ENCODE data around the gene TRIO. TPM values are rescaled to one million over a fixed set of nuclear protein-coding genes. Genes with fewer than 3 reads are reported as not detected.

TRIO gene
- total and polyA plus RNA-seq, 2 donors (not counting 1 experiment from before 2014, with no cell fraction given), result 134 to 281 TPM

DNA sequence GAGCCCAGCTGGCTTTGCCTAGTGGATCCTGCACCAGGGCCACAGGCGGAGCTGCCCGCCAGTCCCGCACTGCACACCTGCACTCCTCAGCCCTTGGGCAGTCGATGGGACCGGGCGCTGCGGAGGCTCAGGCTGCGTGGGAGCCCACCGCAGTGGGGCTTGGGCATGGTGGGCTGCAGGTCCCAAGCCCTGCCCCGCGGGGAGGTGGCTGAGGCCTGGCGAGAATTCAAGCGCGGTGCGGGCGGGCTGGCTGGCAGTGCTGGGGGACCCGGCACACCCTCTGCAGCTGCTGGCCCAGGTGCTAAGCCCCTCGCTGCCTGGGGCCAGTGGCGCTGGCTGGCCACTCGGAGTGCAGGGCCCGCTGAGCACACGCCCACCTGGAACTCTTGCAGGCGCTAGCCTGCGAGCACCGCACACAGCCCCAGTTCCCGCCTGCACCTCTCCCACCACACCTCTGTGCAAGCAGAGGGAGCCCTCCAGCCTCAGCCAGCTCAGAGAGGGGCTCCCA is 312.7 kb downstream of the TRIO start:
- no peak for DNase-seq (ENCODE audit: low read depth in 2 of 2)

GRCh38 chr5:14457476-14457875 is 314.3 kb downstream of the TRIO start:
- Histone ChIP-seq H3K4me3 (replicated peaks in 1 of 4; ENCODE audit: control extremely low read depth in 1 of 4, insufficient read depth in 1 of 4, low read depth in 3 of 4, low read length in 4 of 4) (no peak overlapping the region), H3K27ac (ENCODE audit: insufficient read depth, low read length) (peak overlapping the region; percentile 37), H3K36me3 (ENCODE audit: control insufficient read depth, insufficient read depth, low read length) (peaks cover 25% of the 10 kb centered on the region), H4K20me1 (ENCODE audit: control insufficient read depth, extremely low read depth, insufficient read depth, low read length) (no peaks in the 10 kb centered on the region), H3K4me1 (ENCODE audit: control insufficient read depth, extremely low read depth, insufficient read depth, low read length) (peaks cover 6% of the 10 kb centered on the region), H3K9me3 (ENCODE audit: control insufficient read depth, insufficient read depth, low read depth, low read length) (no peaks in the 10 kb centered on the region), H3K27me3 (ENCODE audit: control insufficient read depth, insufficient read depth, low read length) (no peaks in the 10 kb centered on the region), H3K79me2 (ENCODE audit: control insufficient read depth, insufficient read depth, low read length) (peaks cover 49% of the 10 kb centered on the region), H3K4me2 (ENCODE audit: extremely low read depth, insufficient read depth, low read length) (no peak overlapping the region), H2AFZ (ENCODE audit: low read length) (no peak overlapping the region), H3K9ac (ENCODE audit: insufficient read depth, low read length) (no peak overlapping the region)
- DNase-seq (ENCODE audit: low read depth in 2 of 2), result peak in 1 of 2 donors; percentile 49
- no peak for TF ChIP-seq EZH2 (IDR thresholded peaks at IDR 0.05; ENCODE audit: low read length, missing control alignments)
- TF ChIP-seq, protein P1, sequence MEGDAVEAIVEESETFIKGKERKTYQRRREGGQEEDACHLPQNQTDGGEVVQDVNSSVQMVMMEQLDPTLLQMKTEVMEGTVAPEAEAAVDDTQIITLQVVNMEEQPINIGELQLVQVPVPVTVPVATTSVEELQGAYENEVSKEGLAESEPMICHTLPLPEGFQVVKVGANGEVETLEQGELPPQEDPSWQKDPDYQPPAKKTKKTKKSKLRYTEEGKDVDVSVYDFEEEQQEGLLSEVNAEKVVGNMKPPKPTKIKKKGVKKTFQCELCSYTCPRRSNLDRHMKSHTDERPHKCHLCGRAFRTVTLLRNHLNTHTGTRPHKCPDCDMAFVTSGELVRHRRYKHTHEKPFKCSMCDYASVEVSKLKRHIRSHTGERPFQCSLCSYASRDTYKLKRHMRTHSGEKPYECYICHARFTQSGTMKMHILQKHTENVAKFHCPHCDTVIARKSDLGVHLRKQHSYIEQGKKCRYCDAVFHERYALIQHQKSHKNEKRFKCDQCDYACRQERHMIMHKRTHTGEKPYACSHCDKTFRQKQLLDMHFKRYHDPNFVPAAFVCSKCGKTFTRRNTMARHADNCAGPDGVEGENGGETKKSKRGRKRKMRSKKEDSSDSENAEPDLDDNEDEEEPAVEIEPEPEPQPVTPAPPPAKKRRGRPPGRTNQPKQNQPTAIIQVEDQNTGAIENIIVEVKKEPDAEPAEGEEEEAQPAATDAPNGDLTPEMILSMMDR (conservative IDR thresholded peaks at IDR 0.05 in 1 of 2, IDR thresholded peaks at IDR 0.05 in 1 of 2; ENCODE audit: low read depth in 1 of 2, low read length in 2 of 2), result no peak

More for the DNA sequence above, 312.7 kb downstream of the TRIO start:
- peaks cover 21% of the 10 kb centered on the region for H3K36me3 ChIP-seq (ENCODE audit: control insufficient read depth, insufficient read depth, low read length)
- H2AFZ ChIP-seq (ENCODE audit: low read length), result no peak overlapping the region
- no peaks in the 10 kb centered on the region for H4K20me1 ChIP-seq (ENCODE audit: control insufficient read depth, extremely low read depth, insufficient read depth, low read length)
- no peak overlapping the region for H3K9ac ChIP-seq (ENCODE audit: insufficient read depth, low read length)
- no peak overlapping the region for H3K4me3 ChIP-seq (replicated peaks in 1 of 4; ENCODE audit: control extremely low read depth in 1 of 4, insufficient read depth in 1 of 4, low read depth in 3 of 4, low read length in 4 of 4)
- H3K79me2 ChIP-seq (ENCODE audit: control insufficient read depth, insufficient read depth, low read length), result peaks cover 57% of the 10 kb centered on the region
- TF ChIP-seq EZH2 (IDR thresholded peaks at IDR 0.05; ENCODE audit: low read length, missing control alignments), result no peak
- TF ChIP-seq, protein P1 (conservative IDR thresholded peaks at IDR 0.05 in 1 of 2, IDR thresholded peaks at IDR 0.05 in 1 of 2; ENCODE audit: low read depth in 1 of 2, low read length in 2 of 2), result no peak
- H3K4me2 ChIP-seq (ENCODE audit: extremely low read depth, insufficient read depth, low read length), result no peak overlapping the region
- H3K4me1 ChIP-seq (ENCODE audit: control insufficient read depth, extremely low read depth, insufficient read depth, low read length), result peaks cover 21% of the 10 kb centered on the region
- H3K27ac ChIP-seq (ENCODE audit: insufficient read depth, low read length), result no peak overlapping the region
- no peaks in the 10 kb centered on the region for H3K27me3 ChIP-seq (ENCODE audit: control insufficient read depth, insufficient read depth, low read length)
- H3K9me3 ChIP-seq (ENCODE audit: control insufficient read depth, insufficient read depth, low read depth, low read length), result no peaks in the 10 kb centered on the region

GRCh38 chr5:14458414-14458813 is 315.3 kb downstream of the TRIO start:
- Histone ChIP-seq H2AFZ (ENCODE audit: low read length) (no peak overlapping the region), H3K36me3 (ENCODE audit: control insufficient read depth, insufficient read depth, low read length) (peaks cover 25% of the 10 kb centered on the region), H3K4me3 (replicated peaks in 1 of 4; ENCODE audit: control extremely low read depth in 1 of 4, insufficient read depth in 1 of 4, low read depth in 3 of 4, low read length in 4 of 4) (no peak overlapping the region), H3K4me1 (ENCODE audit: control insufficient read depth, extremely low read depth, insufficient read depth, low read length) (peaks cover 4% of the 10 kb centered on the region), H3K79me2 (ENCODE audit: control insufficient read depth, insufficient read depth, low read length) (peaks cover 47% of the 10 kb centered on the region), H3K27me3 (ENCODE audit: control insufficient read depth, insufficient read depth, low read length) (no peaks in the 10 kb centered on the region), H3K9me3 (ENCODE audit: control insufficient read depth, insufficient read depth, low read depth, low read length) (no peaks in the 10 kb centered on the region), H3K9ac (ENCODE audit: insufficient read depth, low read length) (no peak overlapping the region), H4K20me1 (ENCODE audit: control insufficient read depth, extremely low read depth, insufficient read depth, low read length) (no peaks in the 10 kb centered on the region), H3K27ac (ENCODE audit: insufficient read depth, low read length) (peak overlapping the region; percentile 37), H3K4me2 (ENCODE audit: extremely low read depth, insufficient read depth, low read length) (no peak overlapping the region)
- TF ChIP-seq, protein P1 (conservative IDR thresholded peaks at IDR 0.05 in 1 of 2, IDR thresholded peaks at IDR 0.05 in 1 of 2; ENCODE audit: low read depth in 1 of 2, low read length in 2 of 2), result no peak
- no peak for TF ChIP-seq EZH2 (IDR thresholded peaks at IDR 0.05; ENCODE audit: low read length, missing control alignments)
- DNase-seq (ENCODE audit: low read depth in 2 of 2), result no peak
